H9 (cell line): ENCODE results near the gene CCKAR. TPM values are rescaled to one million over a fixed set of nuclear protein-coding genes. Genes with fewer than 3 reads are reported as not detected.

Experiments used
- DNase-seq: peaks from one replicate; pipeline ENCODE4 v3.0.0-alpha.2; 2017
- H2AFZ ChIP-seq: one replicate; pipeline ENCODE4 v1.6.1; 2013; ENCODE audit warnings: mild to moderate bottlenecking, low read length, control low read depth, moderate library complexity
- H2AK5ac ChIP-seq: 2 replicates; pipeline ENCODE4 v1.6.1; 2013; ENCODE audit warnings: low read length, control low read depth, mixed read lengths; ENCODE audit not compliant: insufficient read length
- H2BK120ac ChIP-seq: one replicate; pipeline ENCODE4 v1.6.1; 2013; ENCODE audit warnings: low read depth, mild to moderate bottlenecking, low read length, control low read depth, inconsistent platforms; ENCODE audit not compliant: poor library complexity, severe bottlenecking
- H2BK12ac ChIP-seq: 2 replicates; pipeline ENCODE4 v1.6.1; 2013; ENCODE audit warnings: low read length, control low read depth, mixed read lengths, low read depth; ENCODE audit not compliant: insufficient read length
- H2BK15ac ChIP-seq: 2 replicates; pipeline ENCODE4 v1.6.1; 2013; ENCODE audit warnings: low read depth, low read length, control low read depth
- H2BK20ac ChIP-seq: one replicate; pipeline ENCODE4 v1.6.1; 2013; ENCODE audit warnings: low read depth, mild to moderate bottlenecking, low read length, control low read depth, inconsistent platforms; ENCODE audit not compliant: poor library complexity, severe bottlenecking
- H2BK5ac ChIP-seq: 2 replicates; pipeline ENCODE4 v1.6.1; 2013; ENCODE audit warnings: low read length, control low read depth, mixed read lengths; ENCODE audit not compliant: insufficient read length
- H3K14ac ChIP-seq: 2 replicates; pipeline ENCODE4 v1.6.1; 2013; ENCODE audit warnings: low read length, control low read depth; ENCODE audit not compliant: insufficient read depth
- H3K18ac ChIP-seq: 2 replicates; pipeline ENCODE4 v1.6.1; 2013; ENCODE audit warnings: low read depth, mild to moderate bottlenecking, mixed read lengths, low read length, control low read depth; ENCODE audit not compliant: insufficient read length
- H3K23ac ChIP-seq: 2 replicates; pipeline ENCODE4 v1.6.1; 2013; ENCODE audit warnings: low read length, control low read depth, mixed read lengths, low read depth; ENCODE audit not compliant: insufficient read length
- H3K23me2 ChIP-seq: 2 replicates; pipeline ENCODE4 v1.6.1; 2013; ENCODE audit warnings: low read depth, mild to moderate bottlenecking, mixed read lengths, low read length, control low read depth; ENCODE audit not compliant: insufficient read length, poor library complexity, severe bottlenecking
- H3K27ac ChIP-seq: 2 replicates; pipeline ENCODE4 v1.5.1; 2013; ENCODE audit warnings: low read length, control low read depth, mixed read lengths, low read depth; ENCODE audit not compliant: insufficient read length
- H3K27me3 ChIP-seq: 2 replicates; pipeline ENCODE4 v1.6.1; 2013; ENCODE audit warnings: low read length, control low read depth, inconsistent platforms; ENCODE audit not compliant: insufficient read depth
- H3K4ac ChIP-seq: 2 replicates; pipeline ENCODE4 v1.6.1; 2013; ENCODE audit warnings: low read depth, mild to moderate bottlenecking, control low read depth, inconsistent platforms, low read length, moderate library complexity
- H3K4me1 ChIP-seq: 2 replicates; pipeline ENCODE4 v1.6.1; 2013; ENCODE audit warnings: low read length, control low read depth, inconsistent platforms; ENCODE audit not compliant: insufficient read depth
- H3K4me2 ChIP-seq: 2 replicates; pipeline ENCODE4 v1.6.1; 2013; ENCODE audit warnings: low read length, control low read depth, mixed read lengths; ENCODE audit not compliant: insufficient read length, insufficient read depth
- H3K56ac ChIP-seq: 2 replicates; pipeline ENCODE4 v1.6.1; 2013; ENCODE audit warnings: low read depth, mild to moderate bottlenecking, mixed read lengths, low read length, control low read depth; ENCODE audit not compliant: insufficient read length
- H3K79me1 ChIP-seq: 2 replicates; pipeline ENCODE4 v1.6.1; 2013; ENCODE audit warnings: low read depth, mild to moderate bottlenecking, moderate library complexity, low read length, control low read depth, inconsistent platforms; ENCODE audit not compliant: insufficient read depth, poor library complexity, severe bottlenecking
- H3K79me2 ChIP-seq: 2 replicates; pipeline ENCODE4 v1.6.1; 2013; ENCODE audit warnings: low read length, control low read depth, inconsistent platforms; ENCODE audit not compliant: insufficient read depth
- H3K9ac ChIP-seq: 2 replicates; pipeline ENCODE4 v1.6.1; 2013; ENCODE audit warnings: low read length, control low read depth, mixed read lengths; ENCODE audit not compliant: insufficient read length; ENCODE audit errors: extremely low read depth
- H3K9me3 ChIP-seq: one replicate; pipeline ENCODE4 v1.6.1; 2013; ENCODE audit warnings: low read depth, low read length, inconsistent platforms; ENCODE audit not compliant: control insufficient read depth
- H3T11ph ChIP-seq: one replicate; pipeline ENCODE4 v1.6.1; 2013; ENCODE audit warnings: mild to moderate bottlenecking, low read length, control low read depth, inconsistent platforms
- H4K20me1 ChIP-seq: one replicate; pipeline ENCODE4 v1.6.1; 2013; ENCODE audit not compliant: control insufficient read depth, insufficient read length, insufficient read depth
- H4K5ac ChIP-seq: 2 replicates; pipeline ENCODE4 v1.6.1; 2013; ENCODE audit warnings: low read depth, mild to moderate bottlenecking, mixed read lengths, low read length, control low read depth; ENCODE audit not compliant: insufficient read length
- H4K8ac ChIP-seq: replicated peaks from 2 replicates; pipeline ENCODE4 v1.6.1; 2013; ENCODE audit warnings: low read length, control low read depth, mixed read lengths, low read depth; ENCODE audit not compliant: insufficient read length
- H4K91ac ChIP-seq: 2 replicates; pipeline ENCODE4 v1.6.1; 2013; ENCODE audit warnings: low read depth, mild to moderate bottlenecking, moderate library complexity, mixed read lengths, low read length, control low read depth; ENCODE audit not compliant: insufficient read length
- H3K27ac Mint-ChIP-seq, 3 experiments: 2 replicates in 2 of 3; 3 replicates in 1 of 3; pipeline ENCODE4 v1.8.0; 2020 to 2021; ENCODE audit warnings: mixed read lengths in 3 of 3, mild to moderate bottlenecking in 1 of 3, moderate library complexity in 1 of 3
- H3K27me3 Mint-ChIP-seq: 2 replicates; pipeline ENCODE4 v1.8.0; 2021; ENCODE audit warnings: low read depth, mild to moderate bottlenecking, moderate library complexity, mixed read lengths
- H3K36me3 Mint-ChIP-seq, 3 experiments: 2 replicates in 2 of 3; 3 replicates in 1 of 3; pipeline ENCODE4 v1.8.0; 2020 to 2021; ENCODE audit warnings: low read depth in 3 of 3, mixed read lengths in 3 of 3; ENCODE audit not compliant: insufficient read depth in 1 of 3
- H3K4me1 Mint-ChIP-seq, 2 experiments: 2 replicates each; pipeline ENCODE4 v1.8.0; 2020; ENCODE audit warnings: mixed read lengths in 2 of 2
- H3K4me3 Mint-ChIP-seq, 2 experiments: 2 replicates in 1 of 2; 3 replicates in 1 of 2; pipeline ENCODE4 v1.8.0; 2020 to 2021; ENCODE audit warnings: mild to moderate bottlenecking in 2 of 2, mixed read lengths in 2 of 2, moderate library complexity in 1 of 2
- H3K9me3 Mint-ChIP-seq, 2 experiments: 2 replicates in 1 of 2; 3 replicates in 1 of 2; pipeline ENCODE4 v1.8.0; 2020; ENCODE audit warnings: mild to moderate bottlenecking in 2 of 2, mixed read lengths in 2 of 2, moderate library complexity in 1 of 2
- WGBS: extraction: QIAGEN DNeasy Blood & Tissue Kit; methylation state at CpG from one replicate; pipeline ENCODE4 v1.1.7; 2013; ENCODE audit warnings: missing lambda C conversion rate, low lambda C conversion rate, mixed read lengths; ENCODE audit not compliant: insufficient read length; ENCODE audit errors: extremely low coverage; 5-methylcytosine and 5-hydroxymethylcytosine counted together
- total RNA-seq: library from RNA; stranded (reverse); gene quantifications from 2 replicates; pipeline ENCODE4 v1.2.1, GENCODE V29; 2021
- TF ChIP-seq, protein P1 (sequence below): fragments of 200-600 bp; sonication (generic); conservative IDR thresholded peaks from 3 replicates; pipeline ENCODE4 v1.8.0; 2021; ENCODE audit warnings: antibody characterized with exemption, mild to moderate bottlenecking

The CCKAR gene
- total RNA-seq, 1 experiment from 2014 or later: not detected

DNA sequence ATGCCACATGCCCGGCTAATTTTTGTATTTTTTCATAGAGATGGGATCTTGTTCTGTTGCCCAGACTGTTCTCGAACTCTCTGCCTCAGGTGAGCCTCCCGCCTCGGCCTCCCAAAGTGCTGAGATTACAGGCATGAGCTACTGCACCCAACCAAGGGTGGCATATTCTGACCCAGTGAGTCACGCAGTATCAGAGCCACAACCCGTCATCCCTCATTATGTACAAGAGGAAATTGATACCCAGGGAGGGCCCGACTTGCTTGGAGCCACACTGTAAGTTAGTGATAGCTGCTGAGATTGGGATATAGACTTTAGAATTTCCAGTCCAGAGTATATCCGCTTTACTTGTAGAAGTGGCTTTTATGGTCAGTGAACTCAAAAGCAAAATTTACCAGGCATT, 14.6 kb downstream of the CCKAR start:
- H3K4me1 Mint-ChIP-seq: peaks cover 0 to 4% of the 10 kb centered on the region in 2 experiments; a peak in 1 of 4 replicates
- no CpG with 5 or more reads among the region's 8 CpGs for WGBS
- no peaks in the 10 kb centered on the region for H3K27me3 ChIP-seq

More for the DNA sequence above, 14.6 kb downstream of the CCKAR start:
- H3K14ac ChIP-seq: no peak overlapping the region
- H4K20me1 ChIP-seq: no peaks in the 10 kb centered on the region
- no peaks in the 10 kb centered on the region; the same call in 1 of the 2 replicates for H3K27me3 Mint-ChIP-seq
- no peak overlapping the region for H3K23ac ChIP-seq
- no peak overlapping the region for H3K18ac ChIP-seq
- no peak overlapping the region for H3T11ph ChIP-seq
- no peak overlapping the region for H3K4ac ChIP-seq
- no peak overlapping the region for H2BK12ac ChIP-seq
- no peaks in the 10 kb centered on the region for H3K79me1 ChIP-seq
- H3K4me3 Mint-ChIP-seq: no peak overlapping the region
- no peak overlapping the region for H2BK20ac ChIP-seq
- H3K9me3 ChIP-seq: no peaks in the 10 kb centered on the region
- H3K9me3 Mint-ChIP-seq: no peaks in the 10 kb centered on the region; a peak in 1 of 5 replicates
- no peak overlapping the region for H4K8ac ChIP-seq
- no peak overlapping the region for H3K27ac Mint-ChIP-seq
- DNase-seq: no peak
- no peaks in the 10 kb centered on the region for H3K79me2 ChIP-seq
- no peak overlapping the region for H3K4me2 ChIP-seq
- H3K9ac ChIP-seq: no peak overlapping the region
- no peak overlapping the region for H2BK5ac ChIP-seq
- H2AK5ac ChIP-seq: no peak overlapping the region
- no peak overlapping the region for H4K5ac ChIP-seq
- H3K27ac ChIP-seq: no peak overlapping the region
- H3K23me2 ChIP-seq: no peaks in the 10 kb centered on the region
- H4K91ac ChIP-seq: no peak overlapping the region
- H2AFZ ChIP-seq: no peak overlapping the region
- H3K36me3 Mint-ChIP-seq: no peaks in the 10 kb centered on the region
- TF ChIP-seq, protein P1, sequence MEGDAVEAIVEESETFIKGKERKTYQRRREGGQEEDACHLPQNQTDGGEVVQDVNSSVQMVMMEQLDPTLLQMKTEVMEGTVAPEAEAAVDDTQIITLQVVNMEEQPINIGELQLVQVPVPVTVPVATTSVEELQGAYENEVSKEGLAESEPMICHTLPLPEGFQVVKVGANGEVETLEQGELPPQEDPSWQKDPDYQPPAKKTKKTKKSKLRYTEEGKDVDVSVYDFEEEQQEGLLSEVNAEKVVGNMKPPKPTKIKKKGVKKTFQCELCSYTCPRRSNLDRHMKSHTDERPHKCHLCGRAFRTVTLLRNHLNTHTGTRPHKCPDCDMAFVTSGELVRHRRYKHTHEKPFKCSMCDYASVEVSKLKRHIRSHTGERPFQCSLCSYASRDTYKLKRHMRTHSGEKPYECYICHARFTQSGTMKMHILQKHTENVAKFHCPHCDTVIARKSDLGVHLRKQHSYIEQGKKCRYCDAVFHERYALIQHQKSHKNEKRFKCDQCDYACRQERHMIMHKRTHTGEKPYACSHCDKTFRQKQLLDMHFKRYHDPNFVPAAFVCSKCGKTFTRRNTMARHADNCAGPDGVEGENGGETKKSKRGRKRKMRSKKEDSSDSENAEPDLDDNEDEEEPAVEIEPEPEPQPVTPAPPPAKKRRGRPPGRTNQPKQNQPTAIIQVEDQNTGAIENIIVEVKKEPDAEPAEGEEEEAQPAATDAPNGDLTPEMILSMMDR: no peak
- no peak overlapping the region for H3K56ac ChIP-seq
- H2BK120ac ChIP-seq: no peak overlapping the region
- no peak overlapping the region for H2BK15ac ChIP-seq
- no peaks in the 10 kb centered on the region; the same call in 1 of the 2 replicates for H3K4me1 ChIP-seq
